ENCODE results near the gene COL27A1.

The COL27A1 gene

DNA sequence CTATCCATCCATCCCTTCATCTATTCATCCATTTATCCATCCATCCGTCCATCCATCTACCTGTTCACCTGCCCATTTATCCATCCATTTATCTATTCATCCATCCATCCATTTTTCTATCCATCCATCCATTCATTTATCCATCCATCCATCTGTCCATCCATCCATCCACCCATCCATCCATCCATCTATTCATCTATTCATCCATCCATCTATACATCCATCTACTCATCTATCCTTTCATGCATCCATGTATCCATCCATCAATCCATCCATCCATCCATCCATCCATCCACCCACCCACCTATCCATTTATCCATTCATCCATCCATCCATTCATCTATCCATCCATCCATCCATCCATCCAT is 10.8 kb downstream of the COL27A1 start:
- DNase-seq, result no peak
- no peaks in the 10 kb centered on the region for H3K36me3 Mint-ChIP-seq (ENCODE audit: low read depth)
- peaks cover 2% of the 10 kb centered on the region for H3K27me3 Mint-ChIP-seq
- H3K9me3 Mint-ChIP-seq, result no peaks in the 10 kb centered on the region
- no peak overlapping the region for H3K4me3 Mint-ChIP-seq
- no peak overlapping the region for H3K27ac Mint-ChIP-seq
- H3K4me1 Mint-ChIP-seq (ENCODE audit: low read depth), result no peaks in the 10 kb centered on the region

DNA sequence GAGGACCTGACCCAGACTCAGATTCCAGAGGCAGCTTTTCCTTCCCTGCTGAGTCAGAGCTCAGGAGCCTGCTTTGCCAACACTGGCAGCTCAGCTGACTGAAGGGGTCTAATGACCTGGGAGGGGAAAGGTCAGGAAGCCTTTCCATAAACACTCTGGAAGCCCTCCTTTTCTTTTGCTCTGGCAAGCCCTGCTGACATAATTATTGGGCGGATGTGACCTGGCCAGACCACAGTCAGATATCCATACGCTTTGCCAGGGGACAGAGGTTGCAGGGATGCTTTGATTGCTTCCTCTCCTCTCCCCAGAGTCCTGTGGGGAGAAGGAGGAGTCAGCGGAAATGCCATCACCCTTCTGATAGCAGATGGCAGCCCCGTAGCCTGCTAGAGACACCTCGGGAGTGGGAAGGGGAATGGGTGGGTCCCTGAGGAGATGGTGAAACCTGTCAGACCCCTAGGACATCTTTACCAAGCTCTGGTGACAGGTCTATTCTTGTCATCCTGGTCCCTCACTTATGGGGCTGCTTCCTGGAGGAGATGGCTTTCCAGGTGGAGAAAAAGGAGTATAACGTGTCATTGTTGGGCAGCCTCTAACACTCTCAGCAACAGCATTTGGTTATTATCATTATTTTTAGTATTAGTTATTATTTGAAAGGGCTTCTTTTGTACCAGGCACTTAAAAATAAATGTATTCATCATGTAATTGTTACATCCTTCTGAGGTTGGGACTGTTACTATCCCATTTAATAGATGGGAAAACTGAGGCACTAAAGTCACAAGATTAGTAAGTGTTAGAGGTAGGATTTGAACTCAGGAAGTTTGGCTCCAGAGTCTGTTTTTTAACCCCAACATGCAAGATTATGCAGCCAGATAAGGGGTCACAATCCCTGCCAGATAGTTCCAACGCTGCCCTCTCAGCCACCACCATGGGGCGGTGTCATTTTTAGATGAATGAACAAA is 11.6 kb downstream of the COL27A1 start:
- Mint-ChIP-seq H3K9me3 (no peaks in the 10 kb centered on the region), H3K4me3 (no peak overlapping the region), H3K4me1 (ENCODE audit: low read depth) (no peaks in the 10 kb centered on the region)

DNA sequence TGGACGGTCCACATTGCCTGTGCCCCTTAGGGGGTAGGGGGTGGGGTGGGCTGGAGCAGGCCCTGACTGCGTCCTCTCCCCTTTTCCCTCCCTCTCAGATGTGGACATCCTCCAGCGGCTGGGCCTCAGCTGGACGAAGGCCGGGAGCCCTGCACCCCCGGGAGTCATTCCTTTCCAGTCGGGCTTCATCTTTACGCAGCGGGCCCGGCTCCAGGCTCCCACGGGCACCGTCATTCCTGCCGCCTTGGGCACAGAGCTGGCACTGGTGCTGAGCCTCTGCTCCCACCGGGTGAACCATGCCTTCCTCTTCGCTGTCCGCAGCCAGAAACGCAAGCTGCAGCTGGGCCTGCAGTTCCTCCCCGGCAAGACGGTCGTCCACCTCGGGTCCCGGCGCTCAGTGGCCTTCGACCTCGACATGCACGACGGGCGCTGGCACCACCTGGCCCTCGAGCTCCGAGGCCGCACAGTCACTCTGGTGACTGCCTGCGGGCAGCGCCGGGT is 12.3 kb downstream of the COL27A1 start:
- H3K27me3 Mint-ChIP-seq, result peaks cover 2% of the 10 kb centered on the region
- H3K36me3 Mint-ChIP-seq (ENCODE audit: low read depth), result no peaks in the 10 kb centered on the region
- H3K4me3 Mint-ChIP-seq, result no peak overlapping the region
- H3K27ac Mint-ChIP-seq, result no peak overlapping the region
- no peak for DNase-seq
- no peaks in the 10 kb centered on the region for H3K9me3 Mint-ChIP-seq
- no peaks in the 10 kb centered on the region for H3K4me1 Mint-ChIP-seq (ENCODE audit: low read depth)

More for the DNA sequence above, 11.6 kb downstream of the COL27A1 start:
- Mint-ChIP-seq H3K27ac (no peak overlapping the region), H3K27me3 (peaks cover 2% of the 10 kb centered on the region), H3K36me3 (ENCODE audit: low read depth) (no peaks in the 10 kb centered on the region)
- no peak for DNase-seq

DNA sequence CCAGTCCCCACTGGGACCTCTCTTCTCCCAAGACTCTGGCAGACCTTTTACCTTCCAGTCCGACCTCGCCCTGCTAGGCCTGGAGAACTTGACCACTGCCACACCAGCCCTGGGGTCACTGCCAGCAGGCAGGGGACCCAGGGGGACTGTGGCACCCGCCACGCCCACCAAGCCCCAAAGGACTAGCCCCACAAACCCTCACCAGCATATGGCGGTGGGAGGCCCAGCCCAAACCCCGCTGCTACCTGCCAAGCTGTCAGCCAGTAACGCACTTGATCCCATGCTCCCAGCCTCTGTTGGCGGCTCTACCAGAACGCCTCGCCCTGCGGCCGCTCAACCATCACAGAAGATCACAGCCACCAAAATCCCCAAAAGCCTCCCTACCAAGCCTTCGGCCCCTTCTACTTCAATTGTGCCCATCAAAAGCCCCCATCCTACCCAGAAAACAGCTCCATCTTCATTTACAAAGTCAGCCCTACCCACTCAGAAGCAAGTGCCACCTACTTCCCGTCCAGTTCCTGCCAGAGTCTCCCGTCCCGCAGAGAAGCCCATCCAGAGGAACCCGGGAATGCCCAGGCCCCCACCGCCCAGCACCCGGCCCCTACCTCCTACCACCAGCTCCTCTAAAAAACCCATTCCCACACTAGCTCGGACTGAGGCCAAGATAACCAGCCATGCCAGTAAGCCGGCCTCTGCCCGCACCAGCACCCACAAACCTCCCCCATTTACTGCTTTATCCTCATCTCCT is 13.1 kb downstream of the COL27A1 start:
- Mint-ChIP-seq H3K4me1 (ENCODE audit: low read depth) (no peaks in the 10 kb centered on the region), H3K27ac (no peak overlapping the region), H3K36me3 (ENCODE audit: low read depth) (no peaks in the 10 kb centered on the region), H3K27me3 (no peaks in the 10 kb centered on the region), H3K4me3 (no peak overlapping the region), H3K9me3 (no peaks in the 10 kb centered on the region)
- DNase-seq, result no peak

DNA sequence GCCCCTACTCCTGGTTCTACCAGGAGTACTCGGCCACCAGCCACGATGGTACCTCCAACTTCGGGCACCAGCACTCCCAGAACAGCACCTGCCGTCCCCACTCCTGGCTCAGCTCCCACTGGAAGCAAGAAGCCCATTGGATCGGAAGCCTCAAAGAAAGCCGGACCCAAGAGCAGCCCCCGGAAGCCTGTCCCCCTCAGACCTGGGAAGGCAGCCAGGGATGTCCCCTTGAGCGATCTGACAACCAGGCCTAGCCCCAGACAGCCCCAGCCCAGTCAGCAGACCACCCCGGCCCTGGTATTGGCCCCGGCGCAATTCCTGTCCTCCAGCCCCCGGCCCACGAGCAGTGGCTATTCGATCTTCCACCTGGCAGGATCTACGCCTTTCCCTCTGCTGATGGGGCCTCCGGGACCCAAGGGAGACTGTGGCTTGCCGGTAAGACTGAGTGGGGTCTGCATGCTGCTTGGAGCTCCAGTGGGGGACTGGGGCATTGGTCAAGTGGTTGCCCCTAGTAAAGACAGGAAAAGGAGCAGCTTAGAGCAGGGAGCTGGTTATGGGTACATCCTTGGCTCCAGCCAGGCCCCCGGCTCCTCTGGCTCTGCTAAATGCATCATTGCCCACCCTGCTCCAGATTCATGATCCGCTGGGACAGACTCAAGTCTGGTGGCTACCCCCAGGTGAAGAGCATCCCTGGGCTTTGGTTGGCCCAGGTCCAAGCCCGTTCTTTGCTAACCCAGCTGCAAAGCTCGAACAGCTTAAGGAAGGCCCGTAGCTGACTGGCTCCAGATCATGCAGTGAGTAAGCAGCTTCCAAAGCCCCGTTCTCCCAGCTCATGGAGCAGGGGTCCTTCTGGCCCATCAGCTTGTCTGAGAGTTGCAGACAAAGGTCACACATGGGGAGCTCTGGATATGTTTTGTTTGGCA is 14.0 kb downstream of the COL27A1 start:
- Mint-ChIP-seq H3K9me3 (no peaks in the 10 kb centered on the region), H3K27ac (no peak overlapping the region), H3K36me3 (ENCODE audit: low read depth) (no peaks in the 10 kb centered on the region), H3K4me1 (ENCODE audit: low read depth) (no peaks in the 10 kb centered on the region), H3K4me3 (no peak overlapping the region), H3K27me3 (no peaks in the 10 kb centered on the region)
- DNase-seq, result no peak

DNA sequence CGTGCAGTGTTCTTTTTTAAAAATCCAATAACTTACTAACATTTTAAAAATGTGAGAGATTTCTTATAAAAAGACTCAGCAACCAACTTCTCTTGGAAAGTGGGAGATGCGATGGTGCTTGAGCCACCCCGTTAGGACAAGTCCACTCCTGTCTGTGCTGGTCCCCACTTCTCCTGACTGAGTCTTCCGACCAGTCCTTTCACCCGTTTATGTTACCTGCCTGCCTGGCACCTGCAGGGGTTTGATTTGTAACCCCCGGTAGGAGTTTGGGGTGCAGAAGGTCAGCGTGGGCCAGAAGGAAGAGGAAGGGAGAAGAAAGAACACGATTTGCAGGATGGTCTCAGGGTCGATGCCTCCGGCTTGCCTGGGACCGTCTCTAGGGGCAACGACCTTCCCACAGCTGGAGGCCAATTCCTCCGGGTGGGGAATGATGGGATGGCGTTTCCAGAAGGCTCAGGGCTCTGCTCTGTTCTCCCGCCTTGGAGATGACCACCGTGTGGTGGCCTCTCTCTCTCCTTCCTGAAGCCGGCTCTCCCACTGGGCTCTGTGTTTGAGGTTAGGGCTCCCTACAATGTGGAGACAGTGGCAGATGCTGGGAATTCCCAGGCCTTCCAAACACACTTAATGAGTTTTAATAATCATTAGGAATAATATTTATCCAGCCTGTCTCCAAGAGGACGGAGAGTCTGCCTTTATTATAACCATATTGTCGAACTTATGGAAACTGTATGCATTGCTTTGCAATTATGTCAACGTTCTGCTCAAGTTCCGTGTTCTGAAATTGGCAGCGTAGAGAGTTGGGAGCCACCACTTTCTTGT is 14.8 kb downstream of the COL27A1 start:
- no peaks in the 10 kb centered on the region for H3K4me1 Mint-ChIP-seq (ENCODE audit: low read depth)
- no peak for DNase-seq
- no peaks in the 10 kb centered on the region for H3K36me3 Mint-ChIP-seq (ENCODE audit: low read depth)
- no peak overlapping the region for H3K4me3 Mint-ChIP-seq
- no peaks in the 10 kb centered on the region for H3K27me3 Mint-ChIP-seq
- no peaks in the 10 kb centered on the region for H3K9me3 Mint-ChIP-seq
- H3K27ac Mint-ChIP-seq, result no peak overlapping the region

DNA sequence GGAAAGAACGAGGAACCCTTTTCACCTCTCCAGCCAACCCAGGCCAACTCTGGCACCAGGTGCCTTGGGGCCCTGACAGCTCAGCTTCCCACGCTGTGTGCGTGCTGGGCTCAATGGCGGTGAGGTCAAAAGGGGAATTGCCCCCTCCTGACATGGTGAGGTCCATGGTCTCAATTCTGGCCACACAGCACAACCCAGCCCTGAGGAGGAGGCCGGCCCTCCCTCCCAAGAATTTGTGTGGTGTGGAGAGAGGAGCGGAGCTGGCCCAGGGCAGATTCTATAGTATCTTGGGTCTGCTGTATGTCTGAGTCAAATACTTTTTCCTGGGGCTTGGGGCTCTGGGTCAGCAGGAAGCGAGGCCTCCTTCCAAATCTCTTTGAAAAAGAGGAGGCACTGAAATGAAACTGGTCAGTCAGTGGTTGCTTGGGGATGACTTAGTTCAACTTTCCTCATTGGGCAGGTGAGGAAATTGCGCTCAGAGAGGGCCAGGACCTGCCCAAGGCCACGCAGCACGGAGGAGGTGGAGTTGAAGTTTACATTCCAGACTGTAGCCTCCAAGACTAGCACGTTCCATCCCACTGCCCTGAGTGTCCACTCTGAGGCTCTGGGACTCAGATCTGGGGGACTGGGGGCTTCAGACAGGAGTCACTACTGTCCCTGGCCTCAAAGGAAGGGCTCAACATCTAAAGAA is 15.6 kb downstream of the COL27A1 start:
- no peak overlapping the region for H3K27ac Mint-ChIP-seq
- H3K4me3 Mint-ChIP-seq, result no peak overlapping the region
- no peak for DNase-seq
- H3K4me1 Mint-ChIP-seq (ENCODE audit: low read depth), result no peaks in the 10 kb centered on the region
- no peaks in the 10 kb centered on the region for H3K27me3 Mint-ChIP-seq
- no peaks in the 10 kb centered on the region for H3K9me3 Mint-ChIP-seq
- no peaks in the 10 kb centered on the region for H3K36me3 Mint-ChIP-seq (ENCODE audit: low read depth)

DNA sequence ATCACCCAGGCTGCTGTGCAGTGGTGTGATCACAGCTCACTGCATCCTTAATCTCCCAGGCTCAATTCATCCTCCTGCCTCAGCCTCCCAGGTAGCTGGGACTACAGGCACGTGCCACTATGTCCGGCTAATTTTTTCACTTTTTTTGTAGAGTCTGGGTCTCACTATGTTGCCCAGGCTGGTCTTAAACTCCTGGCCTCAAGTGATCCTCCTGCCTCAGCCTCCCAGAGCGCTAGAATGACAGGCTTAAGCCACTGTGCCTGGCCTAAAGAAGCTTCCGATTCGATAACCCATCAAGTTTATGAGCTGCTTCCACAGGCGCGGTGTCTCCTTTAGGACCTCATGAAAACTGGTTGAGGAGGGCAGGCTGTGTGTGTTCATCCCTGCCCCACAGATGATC is 16.2 kb downstream of the COL27A1 start:
- Mint-ChIP-seq H3K27ac (no peak overlapping the region), H3K36me3 (ENCODE audit: low read depth) (no peaks in the 10 kb centered on the region), H3K4me1 (ENCODE audit: low read depth) (no peaks in the 10 kb centered on the region), H3K9me3 (no peaks in the 10 kb centered on the region), H3K4me3 (no peak overlapping the region), H3K27me3 (no peaks in the 10 kb centered on the region)
- DNase-seq, result no peak

DNA sequence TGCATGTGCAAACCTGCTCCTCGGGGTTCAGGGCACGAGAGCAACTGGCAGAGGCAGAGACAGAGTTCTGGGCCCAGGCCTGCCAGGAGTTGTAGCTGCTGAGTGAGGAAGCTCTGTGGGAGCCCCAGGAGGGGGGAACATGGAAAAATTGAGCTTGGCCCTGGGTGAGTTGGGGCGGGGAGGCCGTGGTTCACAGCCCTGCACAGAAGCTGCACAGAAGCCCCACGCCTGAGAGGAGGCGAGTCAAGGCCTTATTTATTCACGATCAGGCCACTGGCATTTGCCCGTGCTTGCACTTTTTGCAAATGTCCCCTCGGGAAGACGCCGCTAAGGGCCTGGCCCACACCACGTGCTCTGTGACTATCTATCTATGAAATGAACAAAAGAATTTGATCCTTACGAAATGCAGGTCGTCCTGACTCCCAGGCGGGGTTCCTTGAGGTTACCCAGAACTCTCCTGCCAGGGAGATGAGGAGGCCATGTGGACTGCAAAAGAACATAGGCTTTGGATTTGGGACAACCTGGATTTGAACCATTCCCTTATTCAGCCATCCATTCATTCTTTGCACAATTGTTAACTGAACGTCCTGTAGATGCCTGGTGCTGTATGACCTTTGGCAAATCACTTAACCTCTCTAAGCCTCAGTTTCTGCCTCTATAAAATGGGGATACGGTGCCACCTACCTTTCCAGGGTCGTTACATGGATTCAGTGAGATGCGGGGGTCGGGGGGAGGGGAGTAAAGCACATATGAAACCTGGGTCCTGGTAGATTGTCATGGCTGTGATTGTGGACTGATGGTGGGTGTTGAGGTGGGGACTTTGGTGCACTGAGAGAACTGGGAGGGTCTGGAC is 17.9 kb downstream of the COL27A1 start:
- no peak for DNase-seq
- Mint-ChIP-seq H3K4me1 (ENCODE audit: low read depth) (no peaks in the 10 kb centered on the region), H3K36me3 (ENCODE audit: low read depth) (no peaks in the 10 kb centered on the region), H3K27me3 (no peaks in the 10 kb centered on the region), H3K9me3 (no peaks in the 10 kb centered on the region), H3K4me3 (no peak overlapping the region), H3K27ac (no peak overlapping the region)

DNA sequence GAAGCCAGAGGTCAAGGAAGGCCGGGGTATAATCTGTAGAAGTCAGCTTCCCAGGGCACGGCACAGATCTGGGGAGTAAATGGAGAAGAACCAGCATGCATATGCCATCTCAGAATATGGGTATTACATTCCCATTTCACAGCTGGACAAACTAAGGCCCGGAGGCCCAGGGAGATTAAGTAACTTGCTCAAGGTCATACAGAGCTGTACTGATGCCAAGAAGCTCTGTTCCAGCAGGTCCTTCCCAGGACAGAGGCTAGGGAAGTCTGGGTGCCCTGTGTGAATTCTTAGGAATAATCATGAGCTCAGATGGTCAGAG is 19.2 kb downstream of the COL27A1 start:
- H3K4me3 Mint-ChIP-seq, result no peak overlapping the region
- no peaks in the 10 kb centered on the region for H3K9me3 Mint-ChIP-seq
- no peaks in the 10 kb centered on the region for H3K36me3 Mint-ChIP-seq (ENCODE audit: low read depth)
- no peaks in the 10 kb centered on the region for H3K27me3 Mint-ChIP-seq
- H3K27ac Mint-ChIP-seq, result no peak overlapping the region
- H3K4me1 Mint-ChIP-seq (ENCODE audit: low read depth), result no peaks in the 10 kb centered on the region
- DNase-seq, result no peak

DNA sequence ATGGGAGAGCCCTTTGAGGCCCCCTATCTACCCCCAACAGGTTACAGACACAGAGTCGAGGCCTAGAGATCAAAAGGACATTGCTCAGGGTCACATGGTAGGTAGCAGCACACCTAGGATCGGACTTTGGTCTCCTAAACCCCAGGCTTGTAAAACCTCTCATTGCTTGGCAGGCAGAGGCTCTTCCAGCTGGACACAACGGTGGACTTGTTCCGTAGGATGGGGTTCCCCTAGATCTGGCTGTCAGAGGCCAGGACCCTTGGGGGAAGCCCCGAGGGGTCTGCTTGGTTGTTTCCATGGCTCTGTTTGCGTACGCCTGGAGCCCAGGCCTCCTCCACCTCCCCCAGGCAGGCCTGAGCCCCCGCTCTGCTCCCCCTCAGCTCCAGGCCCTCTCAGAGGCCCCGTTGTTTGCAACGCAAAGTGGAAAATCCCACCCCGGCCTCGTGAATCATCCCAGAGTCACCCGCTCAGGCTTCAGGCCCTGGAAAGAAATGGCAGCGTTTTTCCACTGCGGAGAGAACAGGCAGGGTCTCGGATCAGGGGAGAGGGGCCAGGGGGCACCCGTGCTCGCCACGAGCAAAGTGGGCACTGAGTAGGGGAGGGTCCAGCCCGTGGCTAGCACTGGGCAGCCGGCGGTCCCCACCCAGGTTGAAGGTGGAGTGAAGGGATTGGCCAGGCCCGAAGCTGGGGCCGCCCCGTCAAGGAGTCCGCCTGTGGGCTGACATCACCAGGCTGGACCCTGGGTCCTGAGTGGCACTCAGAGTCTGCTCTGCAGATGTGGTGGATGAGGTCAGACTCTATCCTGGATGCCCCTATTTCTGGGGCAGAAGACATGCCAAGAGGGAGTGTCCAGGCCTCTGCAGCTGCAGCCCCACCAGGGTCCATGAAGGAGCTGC is 19.8 kb downstream of the COL27A1 start:
- Mint-ChIP-seq H3K36me3 (ENCODE audit: low read depth) (no peaks in the 10 kb centered on the region), H3K9me3 (no peaks in the 10 kb centered on the region), H3K4me1 (ENCODE audit: low read depth) (no peaks in the 10 kb centered on the region), H3K27me3 (no peaks in the 10 kb centered on the region), H3K27ac (no peak overlapping the region), H3K4me3 (no peak overlapping the region)
- DNase-seq, result no peak
